NOMO-1 treated with dmso at 0.1 percent for 144 hours (cell line): ENCODE data around the gene PHLDB2.

ENCODE experiments used
- DNase-seq: peaks from one replicate; lab custom pipeline; 2025; ENCODE audit not compliant: unreplicated experiment; lab: John Stamatoyannopoulos, UW

The PHLDB2 gene

DNA sequence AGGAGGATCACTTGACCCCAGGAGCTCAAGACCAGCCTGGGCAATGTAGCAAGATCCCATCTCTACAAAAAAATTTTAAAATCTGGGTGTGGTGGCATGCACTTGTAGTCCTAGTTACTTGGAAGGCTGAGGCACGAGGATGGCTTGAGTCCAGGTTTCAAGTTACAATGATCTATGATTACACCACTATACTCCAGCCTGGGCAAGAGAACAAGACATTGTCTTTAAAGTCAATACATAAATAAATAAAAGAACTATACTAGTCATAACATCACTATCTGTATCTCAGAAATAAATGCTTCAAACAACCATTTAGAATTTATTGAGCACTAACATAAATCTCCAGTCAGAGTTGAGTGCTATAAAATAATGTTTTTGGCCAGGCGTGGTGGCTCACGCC is 8.5 kb upstream of the PHLDB2 start:
- DNase-seq, result no peak

DNA sequence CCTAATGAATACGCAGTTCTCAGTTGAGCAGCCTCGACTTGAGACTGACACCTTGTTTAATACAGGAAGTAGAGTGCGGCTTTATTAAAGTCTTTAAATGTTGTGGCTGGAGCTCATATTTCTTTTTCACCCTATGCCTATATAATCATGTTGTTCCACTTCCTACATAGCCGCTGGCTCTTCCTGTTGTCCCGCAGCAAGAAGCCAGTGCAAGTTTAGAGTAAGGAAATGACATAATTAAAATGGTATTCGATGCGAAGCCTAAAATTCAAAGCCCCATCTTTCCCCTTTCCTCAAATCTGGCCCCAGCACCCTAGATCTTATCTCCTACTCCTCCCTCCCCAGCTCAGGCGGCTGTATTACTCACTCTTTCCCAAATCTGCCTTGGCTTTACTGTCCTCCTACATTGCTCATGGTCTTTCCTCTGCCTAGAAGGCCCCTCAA is 7.5 kb upstream of the PHLDB2 start:
- no peak for DNase-seq

DNA sequence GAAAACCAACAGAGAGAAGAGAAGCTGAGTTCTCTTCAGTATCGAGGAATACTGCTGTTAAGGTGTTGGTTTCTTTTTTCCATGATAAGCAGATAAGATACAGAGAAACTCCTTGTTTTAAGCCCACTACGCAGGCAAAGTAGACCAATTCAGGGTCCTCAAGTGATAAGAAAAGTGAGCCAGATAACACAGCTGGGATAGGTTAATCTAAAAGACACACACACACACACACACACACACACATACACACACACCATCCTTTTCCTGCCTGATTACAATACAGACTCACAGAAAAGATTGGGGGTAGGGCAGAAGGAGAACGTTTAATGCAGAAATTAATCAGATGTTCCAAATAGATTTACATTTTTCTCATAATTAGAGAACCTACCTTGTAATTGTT is 6.5 kb upstream of the PHLDB2 start:
- no peak for DNase-seq

DNA sequence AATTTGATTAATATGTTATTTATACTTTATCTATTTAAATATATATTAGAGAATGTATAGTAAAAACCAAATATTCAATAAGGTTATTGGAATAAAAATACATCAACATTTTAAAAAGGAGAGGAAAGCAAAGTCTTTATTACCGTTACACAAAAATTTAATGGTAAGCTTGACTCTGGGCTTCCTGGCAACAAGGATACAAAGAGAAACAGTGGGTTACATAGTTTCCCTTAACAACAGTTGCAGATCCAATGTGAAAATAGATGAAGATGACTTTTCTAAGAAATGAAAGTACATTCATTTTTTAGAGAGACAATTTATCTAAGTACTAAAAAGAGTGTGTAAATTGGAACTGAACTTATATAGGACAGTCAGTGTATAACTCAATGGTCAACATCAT is 6.0 kb upstream of the PHLDB2 start:
- no peak for DNase-seq

DNA sequence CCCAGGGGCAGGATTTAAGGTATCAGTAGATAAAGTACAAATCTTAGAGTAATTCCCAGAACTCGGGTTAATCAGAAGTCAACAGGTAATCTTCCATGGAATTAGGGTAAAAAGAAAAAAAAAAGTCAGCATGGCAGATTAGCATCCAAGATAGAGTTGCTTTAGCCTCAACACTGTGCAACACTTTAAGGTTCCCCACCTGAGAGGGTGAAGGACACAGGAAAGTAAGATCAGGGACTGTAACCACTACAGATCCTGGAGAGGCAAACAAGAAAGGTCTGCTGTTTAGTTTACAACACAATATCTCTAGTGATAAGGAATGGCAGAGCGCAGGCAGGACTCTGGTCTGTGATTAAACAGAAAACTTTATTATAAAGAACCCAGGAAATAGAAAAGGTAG is 4.1 kb upstream of the PHLDB2 start:
- no peak for DNase-seq

DNA sequence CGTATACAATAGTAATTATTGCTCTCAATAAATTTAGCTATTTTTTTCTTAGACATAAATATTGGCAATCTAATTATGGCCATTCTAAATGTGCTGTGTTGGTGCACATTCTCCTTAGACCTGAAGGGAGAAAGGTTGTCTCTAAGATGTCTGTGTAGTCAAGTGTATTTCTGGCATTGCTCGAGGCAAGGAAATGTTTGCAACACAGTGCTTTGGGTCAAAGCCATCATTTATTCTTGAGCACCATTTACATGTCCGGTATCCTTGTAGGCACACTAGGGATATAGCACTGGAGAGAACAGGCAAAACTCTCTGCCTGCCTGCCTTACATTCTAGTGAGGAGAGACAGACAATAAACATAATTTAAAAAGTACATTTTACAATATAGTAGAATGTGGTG is 2.6 kb upstream of the PHLDB2 start:
- no peak for DNase-seq

DNA sequence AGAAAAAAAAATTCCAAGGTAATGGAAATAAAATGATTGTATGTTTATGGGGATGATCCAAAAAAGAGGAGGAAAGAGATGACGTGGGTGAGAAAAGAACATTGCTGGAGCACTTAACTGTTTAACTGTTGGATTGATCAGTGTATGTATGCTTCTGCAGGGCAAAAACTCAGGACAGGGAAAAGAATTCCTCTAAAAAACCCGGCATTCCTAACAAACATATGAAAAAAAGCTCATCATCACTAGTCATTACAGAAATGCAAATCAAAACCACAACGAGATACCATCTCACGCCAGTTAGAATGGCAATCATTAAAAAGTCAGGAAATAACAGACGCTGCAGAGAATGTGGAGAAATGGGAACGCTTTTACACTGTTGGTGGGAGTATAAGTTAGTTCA is 1.6 kb upstream of the PHLDB2 start:
- no peak for DNase-seq

DNA sequence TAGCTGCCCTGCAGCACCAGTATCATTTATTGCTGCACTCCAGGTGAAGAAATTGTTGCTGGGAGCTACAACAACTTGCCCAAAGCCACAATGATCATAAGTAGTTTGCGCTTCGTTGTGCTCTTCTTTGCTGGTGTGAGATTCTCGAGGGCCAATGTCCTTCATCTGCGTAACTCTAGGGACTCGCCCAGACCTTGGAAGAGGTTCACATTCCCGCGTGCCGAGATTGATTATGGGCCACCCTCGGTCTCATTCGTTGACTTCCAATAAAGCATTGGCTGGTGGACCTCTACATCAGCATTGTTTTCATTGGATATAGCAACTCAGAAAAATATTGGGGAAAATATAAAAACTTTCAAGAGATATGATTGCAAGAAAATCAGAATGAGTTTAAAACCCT is 423 bp upstream of the PHLDB2 start:
- DNase-seq, result no peak

DNA sequence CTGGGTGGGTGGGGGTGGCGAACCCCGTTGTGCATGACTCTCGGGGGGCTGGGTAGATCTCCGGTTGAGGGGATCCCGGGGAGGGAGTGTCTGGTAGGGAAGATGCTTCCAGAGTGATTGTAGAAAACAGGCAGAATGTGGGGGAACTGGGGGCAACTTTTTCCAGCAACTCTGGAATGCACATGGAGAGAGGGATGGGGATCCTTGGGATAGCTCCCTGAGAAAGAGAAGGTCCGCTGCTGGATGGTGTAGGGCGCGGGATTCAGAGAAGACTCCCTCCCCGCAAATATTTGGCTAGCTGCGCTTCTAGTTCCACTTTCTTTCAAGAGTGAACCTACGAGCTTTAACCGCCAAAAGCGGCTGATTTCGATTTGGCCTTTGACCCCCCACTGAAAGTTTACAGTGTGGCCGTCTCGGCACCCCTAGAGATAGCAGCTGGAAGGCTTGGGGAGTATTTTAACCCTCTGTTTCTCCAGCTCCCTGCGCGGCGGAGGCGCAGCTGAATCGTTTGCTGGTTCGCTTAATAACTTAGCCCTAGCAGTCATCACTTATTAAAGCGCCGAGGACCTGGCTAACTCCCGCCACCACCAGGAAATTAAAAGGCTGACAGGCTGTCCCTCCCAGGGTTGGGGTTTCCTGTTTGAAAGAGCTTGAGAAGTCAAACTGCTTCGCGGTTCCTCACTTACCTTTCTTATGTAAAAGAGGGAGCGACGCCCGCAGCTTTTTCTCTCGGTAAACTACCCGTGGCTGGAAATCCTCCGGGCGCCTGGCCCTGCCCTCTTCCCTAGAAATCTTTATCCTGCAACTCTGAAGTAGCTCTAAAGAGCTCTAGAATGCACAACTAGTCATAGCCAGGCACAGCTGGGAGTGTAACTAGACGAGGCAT is 1.2 kb downstream of the PHLDB2 start:
- peak; percentile 54 for DNase-seq

DNA sequence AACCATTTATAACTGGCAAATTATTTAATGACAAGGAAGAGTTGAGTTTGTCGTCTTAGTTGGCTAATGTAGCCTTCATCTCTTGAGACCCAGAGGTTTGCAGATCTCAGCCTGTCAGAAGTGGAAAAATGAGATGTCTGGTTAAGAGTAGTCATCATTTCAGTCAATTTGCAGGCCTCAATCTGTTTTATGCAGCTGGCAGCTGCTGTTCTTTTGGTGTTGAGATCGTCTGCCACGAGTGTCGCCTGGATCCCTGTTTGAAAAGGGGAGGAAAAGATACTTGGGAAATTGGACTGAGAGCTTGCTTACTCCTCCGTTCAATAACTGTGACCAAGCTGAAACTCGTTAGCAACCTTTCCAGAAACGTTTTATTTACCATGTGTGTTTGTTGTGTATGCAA is 2.3 kb downstream of the PHLDB2 start:
- no peak for DNase-seq

DNA sequence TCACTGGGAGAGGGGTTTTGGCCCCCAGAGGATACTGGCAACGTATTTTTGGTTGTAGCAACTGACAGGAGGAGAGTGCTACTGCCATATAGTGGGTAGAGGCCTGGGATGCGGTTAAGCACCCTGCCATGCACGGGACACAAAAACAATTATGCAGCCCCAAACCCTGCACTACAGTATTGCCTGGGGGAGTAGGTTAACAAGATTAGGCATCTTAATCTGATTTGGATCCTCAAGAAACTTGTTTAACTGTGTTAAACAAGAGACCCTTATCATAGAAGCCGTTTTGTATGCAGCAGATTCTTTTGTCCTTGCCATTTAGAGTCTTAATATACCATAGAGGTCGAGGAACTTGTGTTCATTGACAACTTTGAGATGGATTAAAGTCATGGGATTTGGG is 3.4 kb downstream of the PHLDB2 start:
- no peak for DNase-seq

DNA sequence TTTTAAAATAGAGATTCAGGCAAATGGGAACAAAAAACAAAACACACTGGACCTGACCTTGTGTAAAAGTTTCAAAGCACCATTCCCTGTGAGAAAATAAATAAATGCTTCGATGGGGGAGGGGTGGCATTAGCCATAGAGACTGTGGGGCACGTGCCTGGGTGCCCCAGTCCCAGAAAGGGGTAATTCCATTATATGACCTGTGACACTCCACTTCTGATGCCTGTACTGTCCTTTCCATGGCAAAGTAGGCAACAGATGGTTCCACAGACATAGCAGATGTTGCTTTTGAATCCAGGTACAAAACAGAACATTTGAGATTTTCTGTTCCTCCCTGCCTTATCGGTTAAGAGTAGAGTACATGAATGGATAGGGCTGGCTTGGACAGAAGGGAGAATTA is 3.9 kb downstream of the PHLDB2 start:
- no peak for DNase-seq

DNA sequence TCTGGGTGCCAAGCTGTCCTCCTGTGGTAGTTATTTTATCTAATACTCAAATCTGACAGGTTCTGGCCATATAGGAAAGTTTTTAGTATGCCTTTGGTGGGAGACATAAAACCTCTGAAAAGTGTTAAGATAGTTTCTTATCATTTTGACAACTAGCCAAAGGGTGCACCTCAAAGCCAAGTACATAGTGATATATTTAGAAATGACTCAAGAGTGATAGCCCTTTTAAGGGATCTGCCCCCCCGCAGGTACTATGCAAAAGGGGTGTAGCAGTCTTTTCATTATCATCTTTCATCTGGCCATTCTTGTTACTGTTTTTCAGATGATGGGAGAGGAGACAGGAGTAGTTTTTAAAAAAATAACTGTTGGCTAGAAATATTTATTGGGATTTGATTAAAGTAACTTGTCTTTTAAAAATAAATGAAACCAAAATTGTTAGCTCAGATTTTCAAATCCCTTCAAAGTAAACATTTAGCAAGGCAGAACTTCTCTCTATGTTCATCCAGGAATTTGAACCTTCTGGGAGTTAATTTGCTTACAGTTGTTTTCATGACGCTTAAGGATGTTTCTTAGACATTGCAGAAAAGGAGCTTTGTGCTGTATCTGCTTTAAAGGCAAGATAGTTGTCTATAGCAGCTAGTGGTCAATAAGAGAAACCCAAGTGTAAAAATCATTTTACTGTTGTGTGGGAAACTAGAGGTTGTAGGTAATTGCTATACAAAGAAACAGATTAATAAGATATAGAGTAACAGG is 5.1 kb downstream of the PHLDB2 start:
- no peak for DNase-seq

DNA sequence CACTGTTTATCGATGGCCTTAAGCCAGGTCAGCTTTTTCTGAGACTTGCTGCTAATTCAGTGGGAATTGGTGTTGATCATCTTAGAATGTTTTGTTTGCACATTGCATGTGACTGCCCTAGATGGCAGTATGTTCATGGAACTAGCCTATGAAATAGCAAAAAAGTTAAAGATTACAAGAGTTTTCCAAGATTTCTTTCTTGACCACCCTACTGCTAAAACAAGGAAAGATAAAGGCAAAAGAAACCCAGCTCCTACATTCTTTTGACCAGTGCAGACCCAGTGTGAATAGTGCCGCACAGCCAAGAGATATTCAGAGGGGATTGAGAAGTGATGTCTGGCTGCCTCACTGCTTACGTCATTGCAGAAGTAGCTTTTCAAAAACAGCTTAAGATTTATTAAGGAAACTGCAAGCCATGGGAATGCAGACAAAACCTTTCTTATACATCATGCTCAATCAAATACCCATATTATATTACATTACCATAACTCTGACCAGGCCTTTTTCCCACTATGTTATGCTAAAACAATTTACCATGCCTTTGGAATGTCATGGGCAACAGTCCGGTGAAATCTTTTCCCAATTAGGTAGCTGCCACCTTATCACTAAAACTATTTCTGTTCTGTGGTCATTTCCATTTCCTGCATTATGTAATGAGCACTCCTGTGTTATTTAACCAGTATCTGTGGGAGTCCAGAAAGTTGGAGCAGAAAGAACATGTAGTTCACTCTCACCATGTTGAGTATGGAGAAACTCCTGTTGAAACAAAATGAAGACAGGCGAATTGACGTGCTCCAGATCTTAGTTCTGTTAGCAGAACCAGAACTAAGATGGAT is 6.0 kb downstream of the PHLDB2 start:
- DNase-seq, result no peak

DNA sequence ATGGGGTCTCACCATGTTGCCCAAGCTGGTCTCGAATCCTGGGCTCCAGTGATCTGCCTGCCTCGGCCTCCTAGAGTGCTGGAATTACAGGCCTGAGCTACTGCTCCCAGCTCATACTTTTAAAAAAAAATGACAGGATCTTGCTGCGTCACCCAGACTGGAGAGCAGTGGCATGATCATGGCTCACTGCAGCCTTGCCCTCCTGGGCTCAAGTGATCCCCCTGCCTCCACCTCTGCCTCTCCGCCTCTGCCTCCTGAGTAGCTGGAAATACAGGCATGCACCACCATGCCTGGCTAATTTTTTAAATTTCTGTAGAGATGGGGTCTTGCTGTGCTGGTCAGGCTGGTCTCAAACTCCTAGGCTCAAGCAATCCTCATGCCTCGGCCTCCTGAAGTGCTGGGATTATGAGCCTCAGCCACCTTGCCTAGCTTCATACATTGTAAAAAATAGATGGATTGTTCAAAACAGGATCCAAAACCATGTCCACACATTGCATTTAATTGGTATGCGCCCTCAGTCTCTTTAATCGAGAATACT is 8.9 kb downstream of the PHLDB2 start:
- DNase-seq, result no peak

DNA sequence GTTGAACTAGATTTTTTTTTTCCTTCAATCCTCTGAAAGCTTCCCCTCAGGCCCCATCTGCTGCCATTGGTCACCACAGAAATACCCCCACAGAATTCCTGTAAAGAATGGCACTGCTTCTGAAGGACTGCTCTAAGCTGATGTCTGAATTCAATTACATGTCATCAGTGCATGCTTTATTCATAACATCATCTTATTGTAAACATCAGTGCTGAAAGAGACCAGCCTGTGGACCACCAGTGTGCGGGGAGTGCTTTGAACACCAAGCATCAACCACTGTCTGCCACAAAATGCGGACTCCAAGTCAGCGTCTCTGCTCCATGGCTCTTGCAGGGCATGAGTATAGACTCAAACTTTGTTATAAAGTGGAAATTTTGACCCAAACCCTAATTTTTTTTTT is 11.6 kb downstream of the PHLDB2 start:
- no peak for DNase-seq

DNA sequence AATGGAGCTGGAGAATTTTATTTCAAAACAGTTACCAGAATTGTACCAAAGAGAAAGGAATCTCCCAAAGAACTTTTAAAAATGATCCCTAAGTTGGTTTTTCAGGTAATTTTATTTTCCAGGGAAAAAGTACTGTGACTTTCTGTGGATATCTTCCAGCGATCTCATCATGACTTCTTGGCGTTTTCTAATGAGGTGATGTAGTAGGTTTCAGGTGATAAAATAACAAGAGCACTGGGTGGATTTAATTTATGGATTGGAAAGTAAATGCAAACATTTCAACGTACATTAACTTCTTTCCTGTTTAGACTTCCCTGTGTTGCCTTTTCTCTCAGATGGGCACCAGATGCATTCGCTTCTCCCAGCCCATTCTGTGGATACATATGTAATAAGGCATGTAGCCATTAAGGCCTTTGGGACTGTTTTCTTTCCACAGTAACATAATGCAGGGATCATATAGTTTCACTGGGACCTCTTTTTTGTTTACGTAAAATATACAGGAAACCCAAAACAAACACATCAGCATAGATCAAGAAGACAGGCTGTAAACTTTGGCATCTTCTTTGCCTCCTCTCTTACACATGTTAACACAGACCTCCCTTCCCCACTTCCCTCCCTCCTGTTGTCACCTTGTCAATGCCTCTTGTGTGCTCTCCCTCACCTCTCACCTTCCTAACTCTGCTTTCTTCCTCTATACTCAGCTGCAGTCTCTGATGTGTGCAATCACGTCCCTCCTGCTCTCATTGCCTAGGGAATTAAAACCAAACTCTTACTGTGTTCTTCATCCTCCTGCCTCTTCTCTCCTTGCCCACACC is 13.0 kb downstream of the PHLDB2 start:
- no peak for DNase-seq

DNA sequence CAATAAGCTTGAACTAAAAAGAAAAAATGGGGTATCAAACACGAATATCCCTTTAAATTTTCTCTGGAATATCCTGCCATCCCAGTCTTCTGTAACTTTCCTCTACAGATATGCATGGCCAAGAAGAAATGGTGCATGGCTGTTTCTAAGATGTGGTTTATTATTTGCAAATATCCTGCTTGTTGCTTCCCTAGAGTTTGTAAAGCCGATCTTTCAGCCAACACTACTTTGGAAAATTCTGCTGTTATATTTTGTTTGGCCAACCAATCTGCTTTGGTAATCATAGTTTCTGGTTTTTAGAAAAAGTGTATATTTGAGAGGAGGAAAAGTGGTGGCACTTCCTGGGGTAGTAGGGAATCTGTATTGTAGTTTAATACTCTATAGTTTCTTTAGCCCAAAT is 13.9 kb downstream of the PHLDB2 start:
- DNase-seq, result no peak

DNA sequence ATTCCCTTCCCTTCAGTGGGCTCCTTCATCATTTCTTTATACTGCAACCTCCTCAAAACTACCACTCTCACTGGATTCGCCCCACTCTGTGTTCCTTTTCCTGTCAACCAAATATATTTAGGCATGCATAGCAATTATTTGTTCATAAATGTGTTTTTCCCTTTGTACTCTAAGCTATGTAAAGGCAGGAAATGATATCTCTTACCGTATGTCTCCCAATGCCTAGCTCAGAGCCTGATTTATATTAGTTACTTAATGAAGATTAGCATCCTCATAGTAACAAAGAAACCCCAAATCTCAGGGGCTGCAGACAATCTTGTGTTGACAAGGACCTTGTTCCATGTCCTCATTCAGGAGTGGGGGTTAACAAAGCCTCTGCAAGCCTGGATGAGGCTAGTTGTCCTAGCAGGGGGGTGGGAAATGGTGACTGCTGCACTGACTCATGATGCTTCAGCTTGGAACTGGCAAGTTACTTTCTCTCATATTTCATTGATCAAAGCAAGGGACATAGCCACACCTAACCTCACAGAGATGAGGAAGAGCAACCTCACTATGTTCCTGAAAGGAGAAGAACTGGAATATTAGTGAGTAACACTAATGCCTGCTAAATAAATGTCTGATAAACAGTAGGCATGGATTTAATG is 15.2 kb downstream of the PHLDB2 start:
- no peak for DNase-seq

DNA sequence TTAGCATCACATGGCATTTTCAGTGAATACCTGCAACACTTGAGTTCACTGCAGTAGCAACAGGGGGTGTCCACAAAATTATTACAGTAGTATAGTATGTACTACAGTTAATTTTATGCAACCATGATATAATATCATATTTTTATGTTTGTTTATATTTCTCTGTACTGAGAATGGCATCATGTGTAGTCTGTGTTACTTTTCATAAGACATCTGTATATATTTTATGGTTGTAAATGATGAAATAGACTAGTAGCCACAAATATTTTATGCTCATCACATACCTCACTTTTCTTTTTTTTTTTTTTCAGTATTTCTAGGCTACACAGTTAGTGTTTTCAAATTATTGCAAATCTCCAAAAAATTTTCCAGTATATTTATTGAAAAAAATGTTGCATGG is 22.4 kb downstream of the PHLDB2 start:
- DNase-seq, result no peak
